Amniotic epithelial cell (primary cell): ENCODE results near the gene HOXA9.

Experiments
- DNase-seq: peaks from one replicate; pipeline ENCODE4 v3.0.0-alpha.2; 2010; ENCODE audit warnings: low read depth

The HOXA9 gene

DNA sequence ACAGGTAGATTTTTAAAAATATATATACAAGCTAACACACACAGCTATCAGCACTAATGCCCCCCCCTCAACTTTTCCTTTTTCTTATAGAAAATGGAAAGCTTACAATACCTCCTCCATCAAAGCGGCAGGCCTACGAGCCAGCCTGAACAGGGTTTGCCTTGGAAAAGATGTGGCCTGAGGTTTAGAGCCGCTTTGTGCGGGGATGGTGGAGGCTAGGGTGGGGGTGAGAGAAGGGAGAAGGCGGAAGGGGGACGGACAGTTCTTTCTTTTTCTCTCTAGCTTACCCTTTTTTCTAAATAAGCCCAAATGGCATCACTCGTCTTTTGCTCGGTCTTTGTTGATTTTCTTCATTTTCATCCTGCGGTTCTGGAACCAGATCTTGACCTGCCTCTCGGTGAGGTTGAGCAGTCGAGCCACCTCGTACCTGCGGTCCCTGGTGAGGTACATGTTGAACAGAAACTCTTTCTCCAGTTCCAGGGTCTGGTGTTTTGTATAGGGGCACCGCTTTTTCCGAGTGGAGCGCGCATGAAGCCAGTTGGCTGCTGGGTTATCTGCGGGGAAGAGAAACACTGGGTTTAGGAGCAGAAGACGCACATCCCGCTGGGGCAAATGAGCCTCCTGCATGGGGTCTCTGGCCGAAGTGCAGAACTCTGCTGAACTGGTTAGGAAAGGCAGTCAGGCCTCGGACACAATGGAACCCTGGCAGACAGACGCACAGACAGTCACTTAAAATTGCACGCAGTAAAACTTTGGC lies 1.9 kb downstream of the HOXA9 start:
- DNase-seq, result no peak

DNA sequence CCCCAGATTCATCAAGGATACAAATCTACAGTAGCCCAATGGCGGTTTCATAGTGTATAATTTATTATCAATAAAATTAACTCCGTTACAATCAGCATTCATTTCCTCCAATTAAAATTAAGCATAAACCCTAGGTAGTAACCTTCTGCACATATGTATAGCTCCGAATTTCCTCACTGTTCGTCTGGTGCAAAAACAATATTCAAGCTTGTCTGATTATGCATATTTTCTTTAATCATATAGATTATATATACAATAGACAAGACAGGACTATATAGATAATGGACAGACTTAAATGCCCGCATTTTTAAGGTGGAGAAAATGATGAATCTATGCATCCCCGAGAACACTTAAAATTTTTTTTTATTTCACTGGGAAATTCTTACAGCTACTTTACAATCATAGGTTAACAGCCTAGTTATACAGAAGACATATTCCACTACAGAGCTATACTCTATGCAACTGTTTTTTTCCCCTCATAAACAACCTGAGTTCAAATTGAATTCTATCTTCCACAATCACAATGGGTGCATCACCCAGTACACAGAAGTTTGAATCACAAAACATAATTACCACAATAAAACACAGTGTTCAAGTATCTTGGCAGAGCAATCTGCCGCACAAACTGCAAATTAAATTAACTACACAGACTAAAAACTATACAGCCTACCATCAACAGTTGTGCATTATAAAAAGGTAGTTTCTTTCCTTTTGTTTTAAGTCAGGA lies 2.6 kb downstream of the HOXA9 start:
- no peak for DNase-seq

DNA sequence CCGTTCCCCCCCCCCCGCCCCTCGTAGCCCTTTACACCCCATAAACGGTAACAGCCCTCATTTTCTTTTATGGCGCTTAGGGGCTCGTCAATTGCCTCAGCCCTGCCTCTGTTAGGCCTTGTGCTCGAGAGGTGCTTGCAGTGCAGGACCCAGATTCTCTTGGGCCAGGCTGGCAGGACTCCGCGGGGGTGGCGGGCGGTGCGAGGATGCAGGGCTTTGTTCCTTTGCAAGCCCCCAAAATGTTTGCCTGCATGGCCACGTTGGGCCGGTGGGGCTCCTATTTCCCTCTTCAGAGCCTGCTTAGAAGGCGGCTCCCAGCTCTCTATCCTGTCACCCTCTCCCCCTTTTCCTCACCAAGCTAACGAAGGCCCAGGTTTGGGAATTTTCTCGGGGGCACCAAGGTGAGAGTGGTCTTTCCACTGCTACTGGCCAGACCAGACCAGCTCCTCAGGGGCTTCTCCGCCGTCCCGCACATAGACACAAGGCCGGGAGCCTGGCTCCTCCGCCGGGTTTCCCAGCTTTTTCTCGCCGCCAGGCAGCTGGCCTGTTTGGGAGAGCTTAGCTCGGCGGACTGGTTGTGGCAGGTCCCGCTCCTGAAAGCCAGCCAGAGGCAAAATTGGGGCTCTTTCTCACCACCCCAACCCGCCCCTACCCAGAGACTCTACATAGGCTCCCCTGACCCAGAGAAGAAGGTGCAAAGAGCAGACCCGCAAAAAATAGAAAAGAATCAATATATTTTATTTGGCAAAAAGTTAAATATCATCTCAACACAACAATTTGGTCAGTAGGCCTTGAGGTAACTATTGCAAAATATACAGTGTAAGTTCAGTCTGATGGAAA lies 3.4 kb downstream of the HOXA9 start:
- no peak for DNase-seq

DNA sequence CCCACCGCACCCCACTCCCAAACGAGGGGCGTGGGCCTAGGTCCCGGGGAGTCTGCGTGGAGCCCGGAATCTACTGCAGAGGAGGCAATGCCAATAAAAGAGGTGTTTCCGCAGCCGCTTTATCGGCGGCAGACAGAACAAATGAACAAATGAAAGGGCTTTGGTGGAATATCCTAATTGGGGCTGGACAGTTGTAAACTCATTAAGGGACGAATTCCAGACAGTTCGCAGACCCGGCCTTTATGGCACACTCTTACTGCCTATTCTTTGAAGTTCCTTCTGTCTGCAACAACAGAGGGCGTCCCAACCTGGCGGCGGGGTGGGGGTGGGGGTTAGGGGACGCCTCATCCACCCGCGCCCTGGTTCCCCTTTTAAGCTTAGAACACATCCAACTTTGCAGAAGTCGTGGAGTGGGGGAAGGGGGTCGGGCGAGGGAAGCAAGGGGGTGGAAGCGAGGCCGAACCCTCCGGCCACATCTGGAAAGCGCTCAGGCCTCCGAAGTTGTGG lies 4.1 kb downstream of the HOXA9 start:
- DNase-seq, result no peak

DNA sequence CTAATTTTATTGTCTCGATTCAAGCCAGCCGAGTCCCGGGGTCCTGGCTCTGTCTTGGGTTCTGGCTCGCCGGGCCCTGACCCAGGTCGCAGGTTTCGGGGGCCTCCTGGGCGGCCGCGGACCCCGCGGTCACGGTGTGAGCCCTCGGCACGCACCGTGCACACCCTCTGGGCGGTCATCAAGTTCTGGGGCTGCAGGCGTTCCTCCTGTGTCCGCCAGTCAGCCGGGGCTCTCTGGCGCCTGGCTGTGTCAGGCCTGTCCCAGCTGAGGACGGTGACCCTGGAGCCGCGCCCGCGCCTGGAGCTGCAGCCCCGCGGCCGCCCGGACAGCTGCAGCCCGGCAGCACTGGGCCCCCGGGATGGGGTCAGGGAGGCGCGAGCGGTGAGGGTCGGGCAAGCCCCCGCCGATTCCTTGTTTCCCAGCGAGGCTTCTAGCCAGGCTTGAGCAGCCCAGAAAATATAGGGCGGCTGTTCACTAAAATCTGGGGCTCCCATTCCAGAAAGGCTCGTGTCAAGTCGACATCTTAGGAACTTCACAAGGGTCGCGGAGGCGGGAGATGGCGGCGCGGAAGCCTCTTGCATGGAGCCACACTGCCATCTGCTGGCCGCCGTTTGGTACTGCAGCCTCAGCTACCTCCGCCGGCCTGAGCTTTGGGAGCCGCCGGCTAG lies 4.7 kb downstream of the HOXA9 start:
- DNase-seq, result peak; percentile 44

DNA sequence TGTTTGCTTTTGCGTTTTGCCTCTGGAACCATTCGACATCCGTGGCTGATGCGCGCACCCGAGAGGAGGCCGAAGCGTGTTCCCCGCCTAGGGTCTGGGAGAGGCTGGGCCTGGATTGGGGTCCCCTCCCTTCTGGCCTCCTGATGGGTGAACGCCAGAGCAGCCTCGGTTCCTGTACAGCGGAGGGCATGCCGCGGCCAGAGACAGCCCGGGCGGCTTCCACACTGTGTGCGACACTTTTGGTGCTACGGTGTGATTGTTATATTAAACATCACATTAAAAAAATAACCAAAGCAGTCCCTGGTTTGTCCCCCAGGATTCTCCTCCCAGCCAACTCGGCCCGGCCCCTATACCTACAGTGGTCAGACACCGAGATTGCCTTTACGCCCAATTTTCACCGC lies 5.2 kb downstream of the HOXA9 start:
- DNase-seq, result no peak

DNA sequence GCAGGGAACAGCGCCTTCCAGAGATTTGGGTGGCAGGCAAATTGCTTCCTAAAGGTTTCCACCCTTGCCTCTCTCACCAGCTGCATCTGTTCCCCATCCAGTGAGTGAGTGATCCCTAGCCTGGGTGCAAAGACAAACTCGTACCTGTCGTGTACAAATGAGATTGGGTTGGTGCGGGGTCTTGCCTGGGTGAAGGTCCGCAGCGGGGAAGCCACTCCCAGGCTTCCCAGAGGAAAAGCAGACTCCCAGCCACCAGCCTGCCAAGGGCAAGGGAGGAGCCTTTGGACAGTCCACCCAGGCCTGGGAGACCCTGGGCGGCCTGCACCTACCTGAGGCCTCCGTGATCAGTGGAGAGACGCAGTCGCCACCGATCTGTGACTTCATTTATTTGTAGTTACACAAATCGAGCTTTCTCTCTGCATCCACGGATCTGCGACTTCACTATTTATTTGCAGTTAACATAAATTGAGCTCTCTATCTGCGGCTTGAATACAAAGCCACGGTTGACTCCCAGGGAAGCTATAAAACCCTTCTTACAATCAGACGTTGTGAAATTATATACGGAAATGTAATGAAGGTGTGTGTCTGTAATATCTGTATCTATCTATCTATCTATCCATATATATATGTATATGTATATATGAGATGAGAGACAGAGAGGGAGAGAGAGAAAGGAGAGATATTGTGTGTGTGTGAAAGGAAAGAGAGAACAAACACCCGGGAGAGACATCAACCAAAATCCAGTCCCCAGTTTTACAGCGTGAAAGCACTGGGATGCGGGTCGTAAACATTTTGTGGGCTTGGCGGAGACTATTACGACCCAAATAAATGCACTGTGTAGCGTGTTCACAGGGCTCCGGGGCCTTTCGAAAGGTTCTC lies 5.8 kb downstream of the HOXA9 start:
- DNase-seq, result no peak

DNA sequence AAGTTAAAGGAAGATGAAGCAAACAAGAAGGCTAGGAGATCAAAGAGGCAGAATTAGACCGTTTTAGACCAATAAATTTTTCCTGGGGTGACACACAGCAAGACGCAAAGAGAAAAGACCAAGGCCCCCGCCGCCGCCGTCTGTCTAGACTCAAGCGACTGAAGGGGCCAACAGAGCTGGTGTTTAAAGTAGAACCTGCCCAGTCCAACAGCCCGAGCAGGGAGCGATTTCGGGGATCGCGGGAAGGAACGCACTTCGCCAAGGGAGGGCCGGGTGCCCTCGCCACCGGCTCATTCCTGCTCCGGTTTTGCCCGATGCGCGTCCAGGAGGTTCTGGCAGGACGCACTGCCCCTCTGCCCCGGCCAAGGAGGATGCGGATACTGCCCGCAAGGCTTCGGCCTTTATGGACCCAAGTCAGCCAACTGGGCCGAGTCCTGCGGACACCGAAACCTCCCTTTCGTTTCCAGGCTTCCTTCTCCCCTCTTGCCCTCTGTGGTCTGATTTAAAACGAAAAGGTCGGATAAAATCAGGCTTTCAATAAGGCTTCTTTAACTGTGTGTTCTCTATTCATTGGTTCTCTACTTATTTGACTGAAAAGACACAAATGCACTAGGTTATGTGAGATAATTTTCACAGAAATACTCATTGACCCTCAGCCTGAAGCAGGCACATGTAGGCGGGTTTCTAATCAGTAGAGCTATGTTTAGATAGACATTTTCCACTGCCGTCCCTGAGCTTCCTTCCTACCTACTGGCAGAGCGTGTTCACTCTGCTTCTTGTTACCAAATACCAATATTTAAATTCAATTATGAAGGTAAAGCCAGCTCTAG lies 6.7 kb downstream of the HOXA9 start:
- DNase-seq, result no peak

DNA sequence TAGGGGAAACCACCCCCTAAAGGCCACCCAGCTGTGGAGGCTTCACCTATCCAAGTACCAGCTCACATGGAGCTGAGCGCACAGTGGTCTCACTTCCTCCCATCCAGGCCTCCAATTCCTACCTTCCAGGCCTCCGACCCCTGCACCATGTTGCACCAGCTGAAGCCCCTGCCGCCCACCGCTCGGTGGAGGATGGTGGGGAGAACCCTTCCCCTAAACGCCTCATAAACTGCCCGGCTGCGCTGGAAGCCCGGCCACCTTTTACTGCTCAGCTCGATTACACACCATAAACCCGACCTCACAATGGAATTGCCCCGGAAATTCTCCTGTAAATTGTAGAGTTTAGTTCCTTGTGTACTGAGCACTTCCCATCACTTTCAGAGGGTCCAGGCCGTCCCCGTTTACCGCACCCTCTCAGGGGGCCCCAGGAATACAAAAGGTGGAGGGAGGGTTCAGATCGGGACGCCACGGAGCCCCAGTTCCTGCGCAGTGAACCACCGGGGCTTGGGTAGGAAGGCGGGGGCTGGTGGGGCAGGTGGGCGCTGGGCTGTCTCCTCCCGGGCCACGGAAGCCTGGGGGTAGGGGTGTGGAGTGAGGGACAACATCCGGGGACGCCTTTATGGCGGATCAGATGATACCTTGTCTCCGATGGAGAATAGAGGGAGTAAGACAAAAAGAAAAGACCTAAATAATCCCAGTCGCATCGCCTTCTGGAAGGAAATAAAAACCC lies 7.5 kb downstream of the HOXA9 start:
- DNase-seq, result no peak

DNA sequence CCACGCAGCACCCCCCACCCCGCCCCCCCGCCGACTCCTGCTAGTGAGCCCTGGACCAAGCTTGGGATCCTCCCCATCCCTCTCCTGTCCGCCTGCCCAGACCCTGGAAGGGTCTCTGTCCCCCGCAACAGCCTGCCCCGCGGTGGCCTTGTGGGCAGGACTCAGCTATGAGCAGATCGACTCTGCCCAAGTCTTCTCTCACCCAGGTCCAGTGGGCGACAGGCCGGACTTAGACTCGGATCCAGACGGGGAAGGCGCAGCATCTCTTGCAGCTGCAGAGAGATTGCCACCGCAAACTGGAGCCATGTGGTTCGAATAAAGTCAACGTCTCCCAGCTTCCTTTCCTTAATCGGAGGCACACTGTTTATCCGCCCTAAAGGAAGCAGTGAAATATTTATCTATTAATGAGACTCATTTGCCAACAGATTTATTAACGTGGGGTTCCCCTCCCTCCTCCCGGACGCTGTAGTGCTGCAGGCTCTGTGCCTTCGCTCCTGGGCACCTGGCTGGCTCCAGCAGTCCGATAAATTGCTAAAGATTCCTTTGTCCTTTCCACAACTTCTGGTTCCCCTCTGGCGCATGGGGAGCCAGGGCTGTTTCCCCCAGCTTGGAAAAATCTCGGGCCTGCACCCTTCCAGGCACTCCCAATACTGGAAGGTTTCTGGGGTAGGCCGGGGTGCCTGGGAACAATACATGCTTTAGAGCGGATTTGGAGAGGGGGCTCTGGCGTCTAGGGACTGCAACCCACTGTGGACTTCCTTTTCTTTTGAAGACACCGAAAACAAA lies 8.2 kb downstream of the HOXA9 start:
- DNase-seq, result no peak

DNA sequence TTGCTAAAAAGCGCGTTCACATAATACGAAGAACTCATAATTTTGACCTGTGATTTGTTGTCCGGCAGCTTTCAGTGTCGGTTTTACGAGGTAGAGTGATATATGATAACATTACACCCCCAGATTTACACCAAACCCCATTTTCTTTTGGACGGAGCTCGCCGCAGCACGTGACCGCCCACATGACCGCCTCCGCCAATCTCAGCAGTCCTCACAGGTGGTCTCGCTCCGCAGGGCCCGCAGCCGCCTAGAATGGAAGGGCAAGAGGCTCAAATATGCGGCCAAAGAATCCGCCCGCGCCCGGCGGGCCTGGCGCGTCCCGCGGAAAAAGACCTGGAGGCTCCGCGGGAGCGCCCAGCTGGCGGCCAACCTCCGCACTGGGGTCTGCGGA lies 8.8 kb downstream of the HOXA9 start, which contains the start of gene HOXA7:
Gene HOXA7 (minus strand): TSS at position 168 of the 391 bp plus-strand sequence. CDS start 130 bp downstream, at position 38.
- no peak for DNase-seq

DNA sequence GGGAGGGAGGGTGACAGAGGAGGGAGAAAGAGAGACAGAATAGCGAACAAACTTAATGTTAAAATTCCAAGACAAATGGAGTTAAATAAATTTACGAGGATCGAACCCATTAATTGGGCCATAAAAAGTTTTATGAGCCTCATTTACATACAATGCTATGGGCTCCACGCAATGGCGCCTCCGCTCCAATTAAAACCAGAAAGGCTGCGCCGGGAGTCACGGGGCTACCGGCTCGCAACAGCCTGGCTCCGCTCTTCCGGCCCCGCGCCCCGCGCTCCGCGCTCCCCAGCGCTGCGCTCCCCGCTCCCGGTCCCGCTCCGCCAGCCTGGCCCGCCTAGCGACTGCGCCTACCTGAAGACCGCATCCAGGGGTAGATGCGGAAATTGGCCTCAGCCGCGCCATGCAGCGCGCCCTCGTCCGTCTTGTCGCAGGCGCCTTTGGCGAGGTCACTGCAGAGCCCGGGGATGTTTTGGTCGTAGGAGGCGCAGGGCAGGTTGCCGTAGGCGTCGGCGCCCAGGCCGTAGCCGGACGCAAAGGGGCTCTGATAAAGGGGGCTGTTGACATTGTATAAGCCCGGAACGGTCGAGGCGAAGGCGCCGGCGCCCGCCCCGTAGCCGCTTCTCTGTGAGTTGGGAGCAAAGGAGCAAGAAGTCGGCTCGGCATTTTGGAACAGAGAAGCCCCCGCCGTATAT lies 9.4 kb downstream of the HOXA9 start:
- DNase-seq, result no peak

DNA sequence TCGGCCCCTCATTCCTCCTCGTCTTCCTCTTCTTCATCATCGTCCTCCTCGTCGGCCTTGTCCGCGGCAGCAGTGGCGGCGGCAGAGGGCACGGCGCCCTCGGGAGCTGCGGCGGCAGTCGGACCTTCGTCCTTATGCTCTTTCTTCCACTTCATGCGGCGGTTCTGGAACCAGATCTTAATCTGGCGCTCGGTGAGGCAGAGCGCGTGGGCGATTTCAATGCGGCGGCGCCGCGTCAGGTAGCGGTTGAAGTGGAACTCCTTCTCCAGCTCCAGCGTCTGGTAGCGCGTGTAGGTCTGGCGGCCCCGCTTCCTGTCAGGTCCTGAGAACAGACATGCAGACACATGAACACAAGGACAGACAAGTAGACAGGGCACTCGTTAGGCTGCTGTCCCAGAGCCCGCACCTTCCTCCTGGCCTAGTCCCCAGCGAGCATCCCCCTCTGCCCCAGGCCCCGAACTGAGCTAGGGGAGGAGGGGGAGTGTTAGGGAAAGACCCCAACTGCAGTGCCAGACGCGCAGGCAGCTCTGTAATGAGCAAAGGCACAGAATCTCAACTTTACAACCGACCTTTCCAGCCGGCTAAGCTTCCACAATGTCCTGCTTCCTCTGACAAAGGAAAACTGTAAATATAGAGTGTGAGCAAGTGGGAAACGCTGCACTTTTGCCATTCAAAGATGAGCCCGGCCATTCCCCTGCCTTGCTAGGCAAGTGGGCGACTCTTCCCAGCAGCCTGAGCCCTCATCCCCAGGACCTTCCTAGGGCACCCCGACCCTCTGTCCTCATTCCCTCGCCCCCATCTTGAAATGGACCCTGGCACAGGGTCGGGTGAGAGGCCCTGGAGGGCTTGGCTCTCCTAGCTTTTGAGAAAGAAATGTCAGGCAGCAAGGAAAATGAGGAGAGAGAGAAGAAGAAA lies 10.2 kb downstream of the HOXA9 start:
- no peak for DNase-seq

DNA sequence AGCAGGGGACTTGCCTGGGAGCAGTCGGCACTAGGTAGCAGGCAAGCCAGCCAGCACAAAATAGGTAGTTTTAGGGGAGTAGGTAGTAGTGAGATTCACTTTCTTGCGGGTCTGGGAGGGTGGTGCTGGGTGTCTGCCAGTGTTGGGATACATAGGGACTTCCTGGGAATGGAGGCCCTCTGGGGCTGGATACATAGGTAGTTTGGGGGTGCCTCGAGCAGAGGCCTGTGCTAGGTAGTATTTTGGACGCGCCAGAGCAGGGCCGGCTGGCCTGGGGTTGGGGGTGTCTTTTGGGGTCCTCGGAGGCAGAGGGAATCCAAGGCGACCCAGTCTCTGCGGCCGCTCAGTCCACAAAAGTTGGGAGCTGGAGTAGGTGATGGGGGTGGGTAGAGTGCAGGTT lies 11.0 kb downstream of the HOXA9 start:
- DNase-seq, result no peak

DNA sequence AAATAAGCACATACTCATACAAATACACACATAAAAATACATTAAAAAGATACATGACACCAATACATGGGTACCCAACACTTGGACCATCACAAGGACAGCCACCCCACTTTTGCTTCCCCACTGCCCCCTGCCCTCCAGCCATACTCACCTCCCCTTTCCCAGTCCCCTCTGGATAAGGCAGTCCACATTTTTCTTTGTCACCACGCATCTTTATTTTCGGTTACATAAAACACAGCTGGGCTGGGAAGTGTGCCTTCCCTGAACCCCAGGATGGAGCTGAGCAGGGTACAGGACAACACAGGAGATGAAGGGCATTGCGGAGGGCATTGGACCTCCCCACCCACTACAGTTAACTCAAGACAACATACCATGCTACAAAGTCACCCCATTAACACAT lies 11.8 kb downstream of the HOXA9 start:
- no peak for DNase-seq

DNA sequence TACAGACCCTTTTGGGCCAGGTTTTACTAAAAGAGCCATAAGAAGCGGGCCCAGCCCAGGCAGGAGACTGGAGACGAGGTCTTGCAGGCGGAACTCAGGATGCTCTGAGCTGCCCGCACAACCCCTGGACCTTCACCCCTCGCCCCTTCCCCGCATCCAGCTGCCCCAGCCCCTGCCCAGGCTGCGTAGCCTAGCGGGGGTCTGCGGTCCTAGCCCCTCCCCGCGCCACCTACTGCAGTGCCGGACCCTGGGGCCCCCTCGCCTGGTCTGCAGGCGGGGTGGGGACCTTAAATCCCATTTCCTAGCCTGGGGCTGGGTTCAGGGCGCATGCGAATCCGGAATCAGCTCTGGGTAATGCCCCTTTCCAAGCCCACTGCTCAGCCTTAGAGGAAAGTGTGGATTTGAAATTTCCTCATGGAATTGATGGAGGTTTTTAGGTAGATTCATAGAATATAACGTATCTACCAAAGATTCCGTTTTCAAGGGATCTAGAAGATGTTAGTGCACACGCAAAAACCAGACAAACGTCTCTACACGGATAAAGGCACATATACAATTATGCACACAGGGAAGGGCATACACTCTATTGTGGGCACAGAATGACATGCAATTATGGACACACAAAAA lies 12.4 kb downstream of the HOXA9 start:
- DNase-seq, result no peak
